Colonic mucosa (tissue), 4 donors: ENCODE results near the gene TBC1D8. TPM values are rescaled to one million over a fixed set of nuclear protein-coding genes. Genes with fewer than 3 reads are reported as not detected.
A peak's percentile ranks its signal among the peaks of the same experiment; 100 is the strongest.

Source experiments
- DNase-seq: peaks from one replicate; pipeline ENCODE4 v3.0.0-alpha.2; 2020
- H3K27ac ChIP-seq: fragments of 200-600 bp; one replicate; pipeline ENCODE4 v1.8.0; 2021
- H3K27me3 ChIP-seq: fragments of 200-600 bp; one replicate; pipeline ENCODE4 v1.8.0; 2021
- H3K36me3 ChIP-seq: fragments of 200-600 bp; one replicate; pipeline ENCODE4 v1.8.0; 2021
- H3K4me1 ChIP-seq: fragments of 200-600 bp; one replicate; pipeline ENCODE4 v1.8.0; 2021; ENCODE audit warnings: mild to moderate bottlenecking
- H3K4me3 ChIP-seq: fragments of 200-600 bp; one replicate; pipeline ENCODE4 v1.8.0; 2021
- H3K9ac ChIP-seq, 2 donors: one replicate each; pipeline ENCODE4 v1.7.0; 2013; ENCODE audit warnings: control low read depth in 2 of 2, low read depth in 2 of 2, low read length in 2 of 2
- H3K9me3 ChIP-seq: fragments of 200-600 bp; one replicate; pipeline ENCODE4 v1.8.0; 2021
- CTCF ChIP-seq: fragments of 200-600 bp; IDR thresholded peaks from one replicate; pipeline ENCODE4 v1.8.0; 2022; ENCODE audit warnings: antibody characterized with exemption, mild to moderate bottlenecking
- intact Hi-C: fragments of 100-400 bp; cut with DNase I; formaldehyde crosslinking; loops from one replicate; pipeline ENCODE4 v1.14.1; 2022
- total RNA-seq, 2 donors: library from RNA; stranded (reverse); fragmentation: NEBNext Ultra II Directional in 1 of 2; extraction: Animal tissue kit (Norgen Biotek cat#: 25700) in 1 of 2; gene quantifications; one replicate each; pipeline ENCODE4 v1.2.1, GENCODE V29; 2021
- donor health status: healthy.
- donor health status: DM: no; HTN: no; CAD: no.
- donor health status: DM: no; HTN: no; CAD: no.

The TBC1D8 gene
- 10 to 100 TPM; 10.3 to 11.8 TPM for total RNA-seq

- DNase-seq: peak; percentile 90
- Histone ChIP-seq H3K9ac (peak within 1 kb of the TSS; percentile 75 to 80), H3K9me3 (no peaks in the 10 kb centered on the region), H3K4me1 (no peaks in the 10 kb centered on the region), H3K4me3 (peak within 1 kb of the TSS; percentile 63), H3K36me3 (no peaks in the 10 kb centered on the region), H3K27me3 (no peaks in the 10 kb centered on the region), H3K27ac (peak within 1 kb of the TSS; percentile 66)
- no peak for TF ChIP-seq CTCF
- intact Hi-C loops: loop anchor here (5.0 kb wide), 2 partner anchors 39 to 139 kb away; no protein-coding TSS in a partner anchor
Measured at GRCh38 chr2:101151146-101151858, at the start of gene TBC1D8. Gene TBC1D8 (minus strand): TSS chr2:101151382. CDS start chr2:101151253, 129 bp downstream.

GRCh38 chr2:101200676-101201075 lies 49.5 kb upstream of the TBC1D8 start:
- Histone ChIP-seq H3K4me3 (no peak overlapping the region), H3K36me3 (no peaks in the 10 kb centered on the region), H3K4me1 (no peaks in the 10 kb centered on the region), H3K27me3 (no peaks in the 10 kb centered on the region), H3K27ac (no peak overlapping the region), H3K9ac (no peak overlapping the region), H3K9me3 (no peaks in the 10 kb centered on the region)
- intact Hi-C loops: no loop called here
- no peak for TF ChIP-seq CTCF
- DNase-seq: no peak

- Histone ChIP-seq H3K36me3 (no peaks in the 10 kb centered on the region), H3K27ac (no peak overlapping the region), H3K9ac (no peak overlapping the region), H3K4me3 (no peak overlapping the region), H3K4me1 (no peaks in the 10 kb centered on the region), H3K9me3 (no peaks in the 10 kb centered on the region), H3K27me3 (no peaks in the 10 kb centered on the region)
- no peak for TF ChIP-seq CTCF
- DNase-seq: no peak
- intact Hi-C loops: no loop called here
Measured at GRCh38 chr2:101199251-101199791, 48.1 kb upstream of the TBC1D8 start.

- Histone ChIP-seq H3K9ac (no peak overlapping the region), H3K4me3 (no peak overlapping the region), H3K9me3 (no peaks in the 10 kb centered on the region), H3K27ac (no peak overlapping the region), H3K4me1 (no peaks in the 10 kb centered on the region), H3K27me3 (no peaks in the 10 kb centered on the region), H3K36me3 (no peaks in the 10 kb centered on the region)
- intact Hi-C loops: no loop called here
- no peak for TF ChIP-seq CTCF
- no peak for DNase-seq
Measured at GRCh38 chr2:101197814-101198213, 46.6 kb upstream of the TBC1D8 start.

GRCh38 chr2:101197215-101197745 lies 46.1 kb upstream of the TBC1D8 start:
- Histone ChIP-seq H3K9me3 (no peaks in the 10 kb centered on the region), H3K27ac (no peak overlapping the region), H3K27me3 (no peaks in the 10 kb centered on the region), H3K4me1 (no peaks in the 10 kb centered on the region), H3K36me3 (no peaks in the 10 kb centered on the region), H3K4me3 (no peak overlapping the region), H3K9ac (no peak overlapping the region)
- intact Hi-C loops: no loop called here
- no peak for DNase-seq
- TF ChIP-seq CTCF: peak; percentile 17
